Panc1 (cell line): Measurements from ENCODE around the gene NR2C2.

Experiments
- CTCF ChIP-seq: fragments of 450-650 bp; IDR thresholded peaks from 2 replicates; pipeline ENCODE4 v1.5.1; 2017; ENCODE audit warnings: mild to moderate bottlenecking
- POLR2AphosphoS5 ChIP-seq: IDR thresholded peaks from 2 replicates; pipeline ENCODE4 v1.6.1; 2012; ENCODE audit warnings: mild to moderate bottlenecking, low read depth, low read length, moderate library complexity
- REST ChIP-seq, 2 experiments: IDR thresholded peaks; 2 replicates each; pipeline ENCODE4 v1.6.1; 2011 to 2012; ENCODE audit warnings: low read depth in 2 of 2, control low read depth in 1 of 2, low read length in 1 of 2, mild to moderate bottlenecking in 1 of 2, moderate library complexity in 1 of 2; ENCODE audit not compliant: insufficient read depth in 1 of 2
- SIN3A ChIP-seq: IDR thresholded peaks from 2 replicates; pipeline ENCODE4 v1.6.1; 2012; ENCODE audit warnings: low read depth, mild to moderate bottlenecking, low read length, moderate library complexity, borderline replicate concordance; ENCODE audit not compliant: insufficient read depth
- TCF7L2 ChIP-seq: IDR thresholded peaks from 2 replicates; pipeline ENCODE4 v1.6.1; 2011; ENCODE audit warnings: mild to moderate bottlenecking, low read depth, low read length, inconsistent platforms

- TF ChIP-seq CTCF (no peak), POLR2AphosphoS5 (no peak), REST (IDR thresholded peaks at IDR 0.05; ENCODE audit: insufficient read depth in 1 of 2, low read depth in 2 of 2, low read length in 1 of 2) (no peak), SIN3A (no peak), TCF7L2 (no peak)
These were observed 20.1 kb upstream of the NR2C2 start for GRCh38 chr3:14927308-14927707.
